Stimulated activated CD4-positive, alpha-beta T cell treated with anti-CD3 and anti-CD28 coated beads, Interleukin-15, amount 100 ng/mL, for 48 hours (primary cell): ENCODE results near the gene INPP5B.

ENCODE experiments used
- DNase-seq, 2 donors: peaks; one replicate each; pipeline ENCODE4 v3.0.0-alpha.2; 2020; ENCODE audit warnings: low read depth in 2 of 2

Gene INPP5B

DNA sequence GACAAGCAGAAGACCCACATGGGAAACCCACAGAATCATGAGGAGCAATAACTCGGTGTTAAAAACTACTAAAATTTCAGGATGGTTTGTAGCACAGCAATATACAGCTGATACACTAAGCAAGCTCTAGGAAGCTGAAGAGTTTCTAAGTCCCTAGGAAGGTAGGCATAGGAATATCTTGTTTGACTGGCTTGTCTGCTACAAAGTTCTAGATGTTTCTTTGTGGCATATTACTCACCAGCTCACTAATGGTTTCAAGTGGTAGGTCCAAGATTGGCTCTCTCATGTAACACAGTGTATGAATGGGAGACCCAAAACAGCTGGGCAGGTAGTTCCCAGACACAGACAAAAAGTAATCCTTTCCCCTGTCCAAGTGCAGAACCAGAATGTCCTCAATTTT is 74.2 kb downstream of the INPP5B start:
- DNase-seq = no peak

DNA sequence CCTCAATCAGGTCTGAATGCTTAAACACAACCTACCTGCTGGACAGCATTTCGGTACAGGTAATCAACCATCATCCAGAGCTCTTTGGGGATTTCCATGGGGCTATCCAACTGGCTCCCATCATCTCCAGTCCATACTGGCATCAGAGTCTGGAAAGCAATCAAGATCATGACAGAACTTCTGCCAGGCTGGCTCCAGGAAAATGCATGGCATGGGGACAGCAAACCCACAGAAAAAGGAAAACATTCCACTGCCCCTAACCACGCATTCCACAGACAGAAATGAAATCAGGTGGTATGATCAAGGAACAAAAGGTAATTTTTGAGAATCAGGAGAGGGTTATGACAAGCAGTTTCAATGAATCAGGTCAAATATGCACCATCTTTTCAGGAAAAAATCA is 78.4 kb downstream of the INPP5B start:
- DNase-seq = no peak

- no peak for DNase-seq
Measured at GRCh38 chr1:37867784-37868183, 79.1 kb downstream of the INPP5B start.

GRCh38 chr1:37866491-37866890 is 80.4 kb downstream of the INPP5B start:
- DNase-seq = no peak

GRCh38 chr1:37865348-37866120 is 81.3 kb downstream of the INPP5B start:
- DNase-seq = peak; percentile 18 to 43

DNA sequence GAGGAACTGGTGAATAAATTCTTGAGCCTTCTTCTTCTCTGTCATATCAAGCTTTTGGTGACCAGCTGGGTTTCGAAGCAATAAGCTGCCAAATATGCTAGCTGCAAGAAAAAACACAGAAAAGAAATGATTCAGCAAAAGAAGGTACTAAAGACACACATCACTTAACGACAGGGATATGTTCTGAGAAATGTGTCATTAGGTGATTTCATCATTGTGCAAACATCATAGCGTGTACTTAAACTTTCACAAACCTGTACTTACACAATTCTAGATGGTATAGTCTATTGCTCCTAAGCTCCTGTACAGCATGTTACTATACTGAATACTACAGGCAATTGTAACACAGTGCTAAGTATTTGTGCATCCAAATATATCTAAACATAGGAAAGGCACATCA is 84.5 kb downstream of the INPP5B start:
- no peak for DNase-seq

GRCh38 chr1:37861151-37861550 is 85.7 kb downstream of the INPP5B start:
- no peak for DNase-seq

DNA sequence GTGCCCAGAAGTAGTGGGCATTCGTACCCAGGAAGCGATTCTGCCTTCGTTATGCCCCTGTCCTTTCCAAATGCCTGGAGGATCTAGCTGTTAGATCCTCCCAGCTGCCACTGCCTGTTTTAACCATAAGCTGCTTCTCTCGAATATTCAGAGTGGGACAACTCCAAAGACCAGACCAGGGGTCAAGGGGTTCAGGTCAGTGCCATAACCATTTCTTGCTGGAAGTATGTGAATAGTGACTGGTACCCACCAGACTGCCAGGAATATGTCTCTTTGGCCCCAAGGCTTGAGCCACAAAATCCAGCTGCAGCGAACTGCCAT is 86.5 kb downstream of the INPP5B start:
- DNase-seq = no peak

DNA sequence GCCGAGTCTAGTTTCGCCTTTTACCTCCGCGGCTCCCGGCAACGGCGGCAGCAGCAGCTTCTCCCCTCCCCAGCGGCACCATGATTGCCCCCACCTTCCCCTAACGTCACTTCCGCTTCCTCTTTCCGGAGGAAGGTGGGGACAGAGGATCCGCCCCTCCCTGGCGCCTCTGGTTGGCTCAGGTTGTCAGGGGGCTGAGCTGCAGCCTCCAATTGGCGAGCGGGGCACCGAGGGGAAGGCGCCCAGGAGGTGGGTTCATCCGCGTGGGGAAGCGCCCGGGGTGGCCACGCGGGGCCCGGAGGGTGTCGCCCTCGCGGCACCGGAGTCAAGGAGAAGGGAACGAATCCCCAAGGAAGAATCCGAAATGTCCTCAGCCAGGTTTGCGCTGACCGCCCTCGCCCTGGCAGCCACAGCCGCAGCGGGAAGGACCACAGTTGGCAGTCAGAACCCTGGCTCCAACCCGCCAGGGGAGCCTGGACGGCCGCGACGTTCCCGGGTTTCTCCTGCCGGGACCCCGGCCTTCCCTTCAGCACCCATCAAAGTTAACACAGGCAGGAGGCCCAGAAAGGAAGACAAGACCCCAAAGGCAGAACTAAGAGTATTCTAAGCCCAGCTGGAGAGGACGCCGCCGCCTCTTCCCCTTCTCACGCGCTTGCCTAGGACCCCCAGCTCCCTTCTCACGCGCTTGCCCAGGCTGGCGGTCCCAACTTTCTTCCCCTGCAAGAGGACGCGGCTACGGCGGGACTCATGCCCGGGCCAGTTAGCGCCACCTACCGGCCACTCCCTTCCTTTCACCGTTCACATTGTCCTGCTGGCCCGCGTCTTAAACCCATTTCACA is 87.1 kb downstream of the INPP5B start, which contains the start of gene MTF1:
Gene MTF1 (minus strand): TSS at position 86 of the 839 bp plus-strand sequence. CDS start 1,934 bp downstream, outside the sequence.
- peak; percentile 94 to 95 for DNase-seq

DNA sequence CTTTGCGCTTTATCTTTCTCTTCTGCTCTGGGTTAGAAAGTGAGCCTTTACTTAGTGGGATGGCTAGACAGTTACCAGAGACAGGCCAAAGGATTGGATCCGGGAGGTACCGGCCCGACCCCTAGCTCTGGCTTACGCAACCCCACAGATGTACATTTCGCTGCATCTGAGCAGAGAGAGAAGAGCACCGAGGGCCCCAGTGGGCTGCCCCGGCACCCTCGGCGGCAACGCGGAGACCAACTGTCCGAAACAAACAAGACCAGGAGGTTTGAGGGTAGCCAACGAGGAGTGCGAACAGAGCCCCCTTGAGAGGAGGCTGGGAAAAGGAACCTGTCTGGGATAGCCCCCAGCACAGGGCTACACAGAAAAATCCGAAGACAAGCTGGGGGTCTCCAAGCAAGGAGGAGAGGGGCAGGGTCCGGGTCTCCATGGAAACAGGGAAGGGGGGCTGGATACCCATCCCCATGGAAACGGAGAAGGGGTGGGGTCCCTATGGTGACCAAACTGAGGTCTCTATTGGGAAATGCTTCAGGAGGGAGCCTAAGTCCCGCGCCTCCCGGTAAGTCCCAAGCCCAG is 87.8 kb downstream of the INPP5B start:
- no peak for DNase-seq

DNA sequence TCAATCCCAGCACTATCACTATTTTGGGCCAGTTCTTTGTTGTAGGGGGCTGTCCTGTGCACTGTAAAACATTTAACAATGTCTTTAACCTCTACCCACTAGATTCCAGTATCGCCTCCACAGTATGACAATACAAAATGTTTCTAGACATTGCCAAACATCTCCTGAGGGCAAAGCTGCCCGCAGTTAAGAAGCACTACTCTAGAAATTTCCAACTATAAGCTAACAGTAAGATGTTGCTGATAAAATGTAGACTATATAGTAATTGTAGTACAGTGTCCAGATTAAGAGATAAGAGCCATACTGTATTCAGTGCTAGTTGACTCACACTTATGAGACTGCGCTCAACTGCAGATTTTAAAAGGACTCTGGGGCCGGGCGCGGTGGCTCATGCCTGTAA is 92.4 kb downstream of the INPP5B start:
- no peak for DNase-seq

DNA sequence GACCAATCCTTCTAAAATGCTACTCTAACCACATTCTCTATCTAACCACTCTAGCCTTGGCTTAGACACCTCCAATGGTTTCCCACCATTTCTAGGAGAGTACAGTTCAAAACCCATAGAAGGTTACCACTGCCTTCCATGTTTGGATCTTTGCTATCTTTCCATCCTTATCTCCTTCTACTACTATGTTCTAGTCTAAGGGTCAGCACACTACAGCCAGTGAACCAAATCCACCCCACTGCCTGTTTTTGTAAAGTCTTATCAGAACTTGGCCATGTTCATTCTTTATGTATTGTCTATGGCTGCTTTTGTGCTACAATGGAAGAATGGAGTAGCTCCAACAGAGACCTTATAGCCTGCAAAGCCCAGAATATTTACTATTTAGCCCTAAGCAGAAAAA is 93.7 kb downstream of the INPP5B start:
- DNase-seq = no peak

DNA sequence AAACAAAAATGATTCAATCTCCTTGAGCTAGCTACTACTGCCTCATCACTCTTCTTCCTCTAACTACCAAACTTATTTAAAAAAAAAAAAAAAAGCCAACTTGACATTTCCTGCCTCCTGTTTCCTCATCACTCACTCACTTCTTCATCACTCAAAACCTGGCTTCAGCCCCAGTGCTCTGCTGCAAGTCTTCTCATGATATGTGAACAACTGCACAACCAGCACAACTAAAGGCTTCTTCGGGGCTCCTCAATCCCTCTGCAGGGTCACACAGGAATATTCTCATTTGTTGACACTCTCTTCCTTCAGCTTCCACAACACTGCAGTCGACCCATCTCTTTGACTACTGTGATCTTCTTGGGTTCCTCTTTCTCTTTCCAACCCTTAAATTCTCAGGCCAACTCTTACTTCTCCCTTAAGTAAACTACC is 95.1 kb downstream of the INPP5B start:
- no peak for DNase-seq

DNA sequence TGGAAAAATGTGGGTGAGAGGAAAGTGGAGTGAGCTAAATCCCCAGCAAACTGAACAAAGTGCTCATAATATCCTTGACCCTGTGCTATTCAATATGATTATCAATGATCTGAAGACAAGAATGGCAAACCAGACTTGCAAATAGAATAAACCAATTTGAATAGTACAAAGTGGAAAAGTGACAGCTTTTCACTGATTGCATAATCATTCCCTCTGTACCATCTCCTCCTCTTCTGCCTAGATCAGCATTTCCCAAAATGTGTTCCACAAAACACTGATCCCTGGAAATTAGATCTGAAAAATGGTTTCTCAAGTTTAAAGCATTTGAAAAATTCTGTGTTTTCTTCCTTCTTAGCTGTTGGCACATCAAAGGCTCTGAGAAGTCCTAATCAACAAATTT is 95.6 kb downstream of the INPP5B start:
- no peak for DNase-seq

- no peak for DNase-seq
Measured at GRCh38 chr1:37850352-37850955, 96.4 kb downstream of the INPP5B start.

DNA sequence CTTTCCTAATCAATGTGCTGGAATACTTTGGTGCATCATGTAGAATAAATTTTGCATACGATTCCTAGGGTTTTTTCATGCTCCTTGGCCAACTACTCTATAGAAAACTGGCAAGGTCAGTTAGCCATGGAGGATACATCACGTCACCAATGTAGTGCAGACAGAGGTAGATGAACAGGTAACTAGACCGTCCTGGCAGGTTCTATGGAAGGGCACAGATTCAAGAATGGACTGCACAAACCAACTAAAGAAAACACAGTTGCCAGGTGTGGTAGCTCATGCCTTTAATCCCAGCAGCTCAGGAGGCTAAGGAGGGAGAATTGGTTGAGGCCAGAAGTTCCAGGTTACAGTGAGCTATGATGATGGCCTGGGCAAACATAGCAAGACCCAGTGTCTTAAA is 97.4 kb downstream of the INPP5B start:
- no peak for DNase-seq

GRCh38 chr1:37846647-37847339 is 100.1 kb downstream of the INPP5B start:
- no peak for DNase-seq

- DNase-seq = no peak
Measured at GRCh38 chr1:37845786-37846185, 101.1 kb downstream of the INPP5B start.

- no peak for DNase-seq
Measured at GRCh38 chr1:37845049-37845646, 101.7 kb downstream of the INPP5B start.

- no peak for DNase-seq
Measured at GRCh38 chr1:37844536-37844935, 102.3 kb downstream of the INPP5B start.

DNA sequence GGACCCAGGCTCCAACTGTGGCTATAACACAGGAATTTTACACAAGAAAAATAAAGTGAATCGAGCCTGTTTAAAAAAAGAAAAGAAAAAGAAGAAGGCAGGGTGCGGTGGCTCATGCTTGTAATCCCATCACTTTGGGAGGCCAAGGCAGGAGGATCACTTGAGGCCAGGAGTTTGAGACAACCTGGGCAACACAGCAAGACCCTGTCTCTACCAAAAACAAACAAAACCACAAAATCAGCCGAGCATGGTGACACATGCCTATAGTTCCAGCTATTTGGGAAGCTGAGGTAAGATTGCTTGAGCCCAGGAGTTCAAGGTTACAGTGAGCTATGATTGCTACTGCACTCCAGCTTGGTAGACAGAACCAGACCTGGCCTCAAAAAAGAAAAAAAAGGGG is 105.2 kb downstream of the INPP5B start:
- no peak for DNase-seq
